ENCODE measurements around the gene GSDMA.
A peak's percentile ranks its signal among the peaks of the same experiment; 100 is the strongest.

GSDMA gene

GRCh38 chr17:39962642-39963220 is at the start of gene GSDMA:
Gene GSDMA (plus strand): TSS chr17:39963004. CDS start chr17:39965688, 2,684 bp downstream.
- DNase-seq = no peak

- no peak for DNase-seq
Observed at GRCh38 chr17:39913989-39914388, 48.8 kb upstream of the GSDMA start.

GRCh38 chr17:39915559-39915958 is 47.2 kb upstream of the GSDMA start:
- DNase-seq = no peak

- DNase-seq = no peak
Observed at GRCh38 chr17:39916918-39917317, 45.9 kb upstream of the GSDMA start.

GRCh38 chr17:39919087-39919683 is 43.6 kb upstream of the GSDMA start:
- DNase-seq = no peak

GRCh38 chr17:39920218-39921210 is 42.3 kb upstream of the GSDMA start:
- no peak for DNase-seq

GRCh38 chr17:39921323-39921722 is 41.5 kb upstream of the GSDMA start:
- no peak for DNase-seq

- no peak for DNase-seq
Observed at GRCh38 chr17:39922006-39922405, 40.8 kb upstream of the GSDMA start.

- DNase-seq = no peak
Observed at GRCh38 chr17:39923230-39923629, 39.6 kb upstream of the GSDMA start.

GRCh38 chr17:39923836-39924690 is 38.7 kb upstream of the GSDMA start:
- DNase-seq = no peak

GRCh38 chr17:39924691-39925055 is 38.1 kb upstream of the GSDMA start:
- no peak for DNase-seq

GRCh38 chr17:39925282-39926134 is 37.3 kb upstream of the GSDMA start:
- peak; percentile 57 for DNase-seq

- no peak for DNase-seq
Observed at GRCh38 chr17:39926135-39926587, 36.6 kb upstream of the GSDMA start.

GRCh38 chr17:39926588-39927100 is 36.2 kb upstream of the GSDMA start:
- DNase-seq = no peak

- peak; percentile 87 for DNase-seq
Observed at GRCh38 chr17:39927101-39927928, 35.5 kb upstream of the GSDMA start, which contains the start of the genes LRRC3C and ORMDL3. Gene LRRC3C (plus strand): TSS chr17:39927732. CDS start chr17:39941524, 13,792 bp downstream. Gene ORMDL3 (minus strand): TSS chr17:39927601. CDS start chr17:39924203, 3,398 bp downstream.

GRCh38 chr17:39927929-39928857 is 34.6 kb upstream of the GSDMA start:
- no peak for DNase-seq

GRCh38 chr17:39928858-39929645 is 33.8 kb upstream of the GSDMA start:
- no peak for DNase-seq
